RWPE1 (cell line): ENCODE measurements around the gene CATSPERB.
"Not testable (repeated sequence)": the region's sequence is repeated elsewhere in the genome, so short reads cannot be mapped to it uniquely, and the experiment has no call there.

Source experiments
- CTCF ChIA-PET: fragments of 350-600 bp; sonication (Branson Sonifier 250); formaldehyde crosslinking; extraction: SDS; loops from one replicate; lab custom pipeline; 2021; lab: Yijun Ruan, JAX
- POLR2A ChIA-PET: fragments of 400-600 bp; formaldehyde crosslinking; extraction: SDS; loops from one replicate; lab custom pipeline; 2020; ENCODE audit warnings: antibody characterized with exemption; ENCODE audit not compliant: low non-redundant PET; lab: Yijun Ruan, JAX
- DNase-seq: peaks from one replicate; pipeline ENCODE4 v3.0.0; 2012; ENCODE audit warnings: low spot score
- H3K27ac ChIP-seq: fragments of 450-650 bp; 2 replicates; pipeline ENCODE4 v1.5.1; 2017
- TF ChIP-seq, protein P1 (sequence below): fragments of 450-650 bp; conservative IDR thresholded peaks from 2 replicates; pipeline ENCODE4 v1.5.1; 2017; ENCODE audit warnings: low read depth, mild to moderate bottlenecking

The CATSPERB gene

DNA sequence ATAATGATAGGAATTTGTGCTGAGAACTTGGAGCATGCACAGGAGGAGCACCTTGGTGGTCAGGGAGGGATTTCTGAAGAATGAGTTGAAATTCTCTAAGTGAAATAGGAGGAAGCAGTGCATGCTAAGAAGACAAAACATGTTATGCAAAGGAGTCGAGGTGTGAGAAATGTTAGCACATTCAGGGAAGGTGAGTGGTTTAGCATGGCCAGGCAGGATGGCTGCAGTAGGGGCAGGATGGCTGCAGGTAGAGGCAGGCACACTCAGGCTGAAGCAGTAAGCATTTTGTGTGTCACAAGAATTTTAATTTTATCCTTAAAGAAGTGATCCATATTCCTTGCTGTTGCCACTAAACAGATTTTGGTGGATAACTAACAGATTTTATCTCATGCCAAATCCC, 46.3 kb downstream of the CATSPERB start:
- CTCF ChIA-PET, result no interaction called here
- H3K27ac ChIP-seq, result no peak overlapping the region
- no peak for DNase-seq
- POLR2A ChIA-PET, result no interaction called here
- TF ChIP-seq, protein P1, sequence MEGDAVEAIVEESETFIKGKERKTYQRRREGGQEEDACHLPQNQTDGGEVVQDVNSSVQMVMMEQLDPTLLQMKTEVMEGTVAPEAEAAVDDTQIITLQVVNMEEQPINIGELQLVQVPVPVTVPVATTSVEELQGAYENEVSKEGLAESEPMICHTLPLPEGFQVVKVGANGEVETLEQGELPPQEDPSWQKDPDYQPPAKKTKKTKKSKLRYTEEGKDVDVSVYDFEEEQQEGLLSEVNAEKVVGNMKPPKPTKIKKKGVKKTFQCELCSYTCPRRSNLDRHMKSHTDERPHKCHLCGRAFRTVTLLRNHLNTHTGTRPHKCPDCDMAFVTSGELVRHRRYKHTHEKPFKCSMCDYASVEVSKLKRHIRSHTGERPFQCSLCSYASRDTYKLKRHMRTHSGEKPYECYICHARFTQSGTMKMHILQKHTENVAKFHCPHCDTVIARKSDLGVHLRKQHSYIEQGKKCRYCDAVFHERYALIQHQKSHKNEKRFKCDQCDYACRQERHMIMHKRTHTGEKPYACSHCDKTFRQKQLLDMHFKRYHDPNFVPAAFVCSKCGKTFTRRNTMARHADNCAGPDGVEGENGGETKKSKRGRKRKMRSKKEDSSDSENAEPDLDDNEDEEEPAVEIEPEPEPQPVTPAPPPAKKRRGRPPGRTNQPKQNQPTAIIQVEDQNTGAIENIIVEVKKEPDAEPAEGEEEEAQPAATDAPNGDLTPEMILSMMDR, result no peak

DNA sequence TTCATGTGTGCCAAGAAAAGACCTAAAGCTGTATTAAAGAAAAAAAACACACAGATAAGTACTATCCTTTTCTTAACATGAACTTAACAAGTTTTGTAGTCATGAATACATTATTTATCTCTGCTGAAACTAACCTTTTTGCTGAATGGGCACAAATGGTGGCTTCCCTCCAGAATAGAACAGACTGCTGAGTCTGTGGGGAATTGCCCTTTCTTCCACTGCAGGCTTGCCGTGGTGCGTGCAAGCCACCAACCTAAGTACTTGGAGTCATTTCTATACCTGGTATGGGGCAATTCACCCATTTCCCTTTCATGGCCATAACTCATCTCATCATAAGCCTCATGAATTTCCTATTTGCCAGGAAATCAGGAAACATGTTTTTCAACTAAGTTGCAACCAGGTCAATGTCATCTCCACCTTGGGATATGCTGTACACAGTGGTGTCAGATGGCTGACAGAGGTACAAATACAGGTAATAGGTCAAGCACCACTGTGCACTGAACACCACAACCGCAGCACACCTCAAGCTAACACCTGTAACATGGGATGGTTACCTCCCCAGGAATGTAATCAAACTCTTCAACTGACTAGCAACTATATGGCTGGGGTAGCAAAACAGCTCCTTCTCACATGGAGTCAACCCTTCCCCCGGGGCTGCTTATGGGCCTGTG, 49.9 kb downstream of the CATSPERB start:
- CTCF ChIA-PET, result no interaction called here
- no peak for DNase-seq
- TF ChIP-seq, protein P1, result no peak
- H3K27ac ChIP-seq, result no peak overlapping the region
- POLR2A ChIA-PET, result no interaction called here

DNA sequence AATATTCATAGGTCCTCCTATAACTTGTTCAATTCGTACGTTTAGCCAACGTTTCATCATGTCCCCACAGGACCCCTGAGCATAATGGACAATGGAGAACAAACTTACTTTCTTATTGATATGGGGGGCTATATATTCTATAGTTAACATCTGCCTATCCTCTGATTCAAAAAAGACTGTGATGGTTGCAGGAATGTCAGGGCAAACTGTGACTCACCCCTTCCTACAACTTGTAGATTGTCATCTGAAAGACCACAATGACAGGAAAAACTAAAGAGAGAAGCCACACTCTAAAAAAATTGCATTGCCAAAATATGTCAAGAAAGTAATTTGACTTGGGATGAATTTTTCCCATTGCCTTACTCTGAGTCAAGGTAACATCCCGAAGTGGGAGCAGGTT, 50.8 kb downstream of the CATSPERB start:
- CTCF ChIA-PET, result no interaction called here
- DNase-seq, result no peak
- no peak overlapping the region for H3K27ac ChIP-seq
- POLR2A ChIA-PET, result no interaction called here
- TF ChIP-seq, protein P1, result no peak

DNA sequence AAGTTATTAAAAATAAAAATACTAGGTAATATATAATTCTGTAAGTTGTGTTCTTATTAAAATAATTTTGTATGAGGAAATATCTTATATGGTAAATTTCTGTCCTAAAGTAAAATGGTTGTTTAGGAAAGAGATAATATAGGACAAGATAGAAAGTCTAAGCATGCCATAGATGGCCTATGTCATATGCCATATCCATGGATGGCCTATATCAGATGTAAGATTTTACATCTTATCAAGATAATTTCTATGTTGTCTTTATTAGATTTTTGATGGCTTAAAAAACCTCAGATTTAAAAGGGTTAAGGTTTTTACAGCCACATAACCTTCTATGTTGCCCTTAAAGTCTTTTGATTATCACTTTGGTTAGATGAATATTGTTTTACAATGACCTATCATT, 52.6 kb downstream of the CATSPERB start:
- no peak for DNase-seq
- no peak overlapping the region for H3K27ac ChIP-seq
- TF ChIP-seq, protein P1, result no peak
- POLR2A ChIA-PET, result no interaction called here
- CTCF ChIA-PET, result interaction anchor here (0.5 kb wide), 1 partner anchor 1905 kb away, joined by 3 read pairs; no protein-coding TSS in a partner anchor

DNA sequence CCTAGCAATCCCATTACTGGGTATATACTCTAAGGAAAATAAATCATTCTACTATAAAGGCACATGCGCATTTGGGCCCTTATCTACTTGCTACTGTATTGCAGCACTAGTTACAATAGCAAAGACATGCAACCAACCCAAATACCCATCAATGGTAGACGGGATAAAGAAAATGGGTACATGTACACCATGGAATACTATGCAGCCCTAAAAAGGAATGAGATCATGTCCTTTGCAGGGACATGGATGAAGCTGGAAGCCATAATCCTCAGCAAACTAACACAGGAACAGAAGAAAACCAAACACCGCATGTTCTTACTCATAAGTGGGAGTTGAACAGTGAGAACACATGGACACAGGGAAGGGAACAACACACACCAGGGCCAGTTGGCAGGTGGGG, 54.2 kb downstream of the CATSPERB start:
- DNase-seq, H3K27ac ChIP-seq, POLR2A ChIA-PET: not testable (repeated sequence)
- CTCF ChIA-PET, result interaction anchor here (0.6 kb wide), 1 partner anchor 39 kb away, joined by 3 read pairs; no protein-coding TSS in a partner anchor

DNA sequence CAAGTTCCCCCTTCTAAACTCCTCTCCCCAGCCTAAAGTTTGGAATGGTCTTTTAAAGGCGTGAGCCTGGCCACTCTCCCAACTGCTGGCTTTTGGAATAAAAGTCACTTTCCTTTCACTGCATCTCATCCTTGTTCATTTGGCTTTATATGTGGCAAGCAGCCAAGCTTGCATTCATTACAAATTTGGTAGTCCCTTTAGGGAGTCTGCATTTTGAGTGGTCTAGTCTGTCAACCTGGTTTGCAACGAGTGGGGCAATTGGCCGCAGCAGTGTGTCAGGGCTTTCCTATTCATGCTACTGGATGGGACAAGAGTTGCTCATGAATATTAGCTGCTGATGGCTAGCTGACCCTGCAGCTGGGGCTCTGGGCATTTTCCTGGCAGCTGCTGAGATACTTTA, 57.0 kb downstream of the CATSPERB start:
- no peak for DNase-seq
- TF ChIP-seq, protein P1, result no peak
- POLR2A ChIA-PET, result no interaction called here
- CTCF ChIA-PET, result no interaction called here
- no peak overlapping the region for H3K27ac ChIP-seq

DNA sequence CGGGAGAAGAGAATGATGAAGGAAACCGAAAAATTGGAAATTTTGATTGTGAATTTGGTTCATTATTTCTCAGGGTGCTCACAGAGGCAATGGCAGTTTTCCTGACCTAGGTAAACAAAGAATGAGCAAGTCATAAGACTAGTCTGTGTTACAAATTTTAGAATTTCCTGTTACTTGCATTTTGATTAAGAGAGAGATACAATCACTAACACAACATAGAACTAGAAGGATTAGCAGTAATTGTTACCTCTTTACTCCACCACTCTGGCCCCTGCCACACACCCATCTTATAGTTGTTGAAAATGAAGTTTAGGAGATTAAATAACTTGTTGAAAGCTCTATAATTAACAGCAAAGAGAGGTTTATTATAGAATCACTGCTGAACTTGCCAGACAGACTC, 62.0 kb downstream of the CATSPERB start:
- H3K27ac ChIP-seq, result no peak overlapping the region
- POLR2A ChIA-PET, result no interaction called here
- DNase-seq, result no peak
- TF ChIP-seq, protein P1, result no peak
- CTCF ChIA-PET, result interaction anchor here (0.7 kb wide), 1 partner anchor 20 kb away, joined by 3 read pairs; no protein-coding TSS in a partner anchor

DNA sequence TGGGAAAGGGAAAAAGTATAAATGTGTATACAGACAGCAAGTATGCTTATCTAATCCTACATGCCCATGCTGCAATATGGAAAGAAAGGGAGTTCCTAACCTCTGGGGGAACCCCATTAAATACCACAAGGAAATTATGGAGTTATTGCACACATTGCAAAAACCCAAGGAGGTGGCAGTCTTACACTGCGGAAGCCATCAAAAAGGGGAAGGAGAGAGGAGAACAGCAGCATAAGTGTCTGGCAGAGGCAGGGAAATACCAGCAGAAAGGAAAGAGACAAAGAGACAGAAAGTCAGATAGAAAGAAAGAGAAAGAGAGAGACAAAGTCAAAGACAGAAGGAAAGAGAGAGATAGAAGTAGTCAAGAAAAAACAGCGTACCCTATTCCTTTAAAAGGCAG, 64.8 kb downstream of the CATSPERB start:
- H3K27ac ChIP-seq, CTCF ChIA-PET, POLR2A ChIA-PET, DNase-seq: not testable (repeated sequence)
